Lower leg skin (tissue), 4 donors: ENCODE data around the gene RGS7. TPM values are rescaled to one million over a fixed set of nuclear protein-coding genes. Genes with fewer than 3 reads are reported as not detected.
"Not testable (repeated sequence)": the region's sequence is repeated elsewhere in the genome, so short reads cannot be mapped to it uniquely, and the experiment has no call there.

Experiments used
- DNase-seq, 2 donors: peaks; one replicate each; pipeline ENCODE4 v3.0.0-alpha.2; 2019; ENCODE audit warnings: low spot score in 2 of 2
- H3K4me3 ChIP-seq: fragments of 200-600 bp; sonication (generic); 2 replicates; pipeline ENCODE4 v1.5.1; 2017; ENCODE audit warnings: mild to moderate bottlenecking, low read depth; ENCODE audit not compliant: poor library complexity, severe bottlenecking
- POLR2A ChIP-seq, 2 donors: fragments of 450-650 bp; IDR thresholded peaks; one replicate each; pipeline ENCODE4 v1.6.1; 2016 to 2017; ENCODE audit warnings: antibody characterized with exemption in 2 of 2, mild to moderate bottlenecking in 1 of 2, moderate library complexity in 1 of 2
- WGBS, 2 donors: methylation state at CpG; one replicate each; pipeline ENCODE4 v1.1.5; 2018; 5-methylcytosine and 5-hydroxymethylcytosine counted together
- intact Hi-C: fragments of 100-400 bp; cut with DNase I; formaldehyde crosslinking; loops from one replicate; pipeline ENCODE4 v1.15.0; 2023; ENCODE audit warnings: low total_unique reads
- total RNA-seq, 4 donors: library from RNA; depleted of rRNA; stranded (reverse); fragments of >200 nt; gene quantifications; one replicate each; pipeline ENCODE4 v1.1.0, GENCODE V29; 2016
- TF ChIP-seq, protein P1 (sequence below), 3 donors: fragments of 450-650 bp; IDR thresholded peaks; one replicate each; pipeline ENCODE4 v1.5.1; 2016; ENCODE audit warnings: antibody characterized with exemption in 3 of 3, mild to moderate bottlenecking in 3 of 3, moderate library complexity in 2 of 3

Gene RGS7
- total RNA-seq, 4 donors from 2014 or later = not detected

DNA sequence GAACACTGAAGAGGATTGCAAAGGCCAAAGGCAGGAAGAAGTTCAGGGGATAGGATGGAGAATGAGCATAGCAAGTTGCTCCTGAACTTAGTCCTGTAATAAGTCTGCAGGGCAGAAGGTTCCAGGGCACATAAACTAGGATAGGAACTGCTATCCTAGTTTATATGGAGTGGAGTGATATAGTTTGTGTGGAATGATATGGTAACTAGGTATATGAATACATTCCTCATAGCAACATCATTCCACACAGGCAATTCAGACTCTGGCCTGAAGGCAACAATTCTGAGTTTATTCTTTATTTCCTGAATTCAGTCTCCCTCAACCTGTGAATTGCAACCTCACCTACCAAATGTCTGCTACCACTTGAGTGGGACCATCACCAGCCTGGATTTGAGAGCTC is 590.2 kb downstream of the RGS7 start:
- H3K4me3 ChIP-seq = no peak overlapping the region
- no peak for DNase-seq
- intact Hi-C loops = no loop called here
- TF ChIP-seq POLR2A (IDR thresholded peaks at IDR 0.05) = no peak
- TF ChIP-seq, protein P1, sequence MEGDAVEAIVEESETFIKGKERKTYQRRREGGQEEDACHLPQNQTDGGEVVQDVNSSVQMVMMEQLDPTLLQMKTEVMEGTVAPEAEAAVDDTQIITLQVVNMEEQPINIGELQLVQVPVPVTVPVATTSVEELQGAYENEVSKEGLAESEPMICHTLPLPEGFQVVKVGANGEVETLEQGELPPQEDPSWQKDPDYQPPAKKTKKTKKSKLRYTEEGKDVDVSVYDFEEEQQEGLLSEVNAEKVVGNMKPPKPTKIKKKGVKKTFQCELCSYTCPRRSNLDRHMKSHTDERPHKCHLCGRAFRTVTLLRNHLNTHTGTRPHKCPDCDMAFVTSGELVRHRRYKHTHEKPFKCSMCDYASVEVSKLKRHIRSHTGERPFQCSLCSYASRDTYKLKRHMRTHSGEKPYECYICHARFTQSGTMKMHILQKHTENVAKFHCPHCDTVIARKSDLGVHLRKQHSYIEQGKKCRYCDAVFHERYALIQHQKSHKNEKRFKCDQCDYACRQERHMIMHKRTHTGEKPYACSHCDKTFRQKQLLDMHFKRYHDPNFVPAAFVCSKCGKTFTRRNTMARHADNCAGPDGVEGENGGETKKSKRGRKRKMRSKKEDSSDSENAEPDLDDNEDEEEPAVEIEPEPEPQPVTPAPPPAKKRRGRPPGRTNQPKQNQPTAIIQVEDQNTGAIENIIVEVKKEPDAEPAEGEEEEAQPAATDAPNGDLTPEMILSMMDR (IDR thresholded peaks at IDR 0.05) = no peak

DNA sequence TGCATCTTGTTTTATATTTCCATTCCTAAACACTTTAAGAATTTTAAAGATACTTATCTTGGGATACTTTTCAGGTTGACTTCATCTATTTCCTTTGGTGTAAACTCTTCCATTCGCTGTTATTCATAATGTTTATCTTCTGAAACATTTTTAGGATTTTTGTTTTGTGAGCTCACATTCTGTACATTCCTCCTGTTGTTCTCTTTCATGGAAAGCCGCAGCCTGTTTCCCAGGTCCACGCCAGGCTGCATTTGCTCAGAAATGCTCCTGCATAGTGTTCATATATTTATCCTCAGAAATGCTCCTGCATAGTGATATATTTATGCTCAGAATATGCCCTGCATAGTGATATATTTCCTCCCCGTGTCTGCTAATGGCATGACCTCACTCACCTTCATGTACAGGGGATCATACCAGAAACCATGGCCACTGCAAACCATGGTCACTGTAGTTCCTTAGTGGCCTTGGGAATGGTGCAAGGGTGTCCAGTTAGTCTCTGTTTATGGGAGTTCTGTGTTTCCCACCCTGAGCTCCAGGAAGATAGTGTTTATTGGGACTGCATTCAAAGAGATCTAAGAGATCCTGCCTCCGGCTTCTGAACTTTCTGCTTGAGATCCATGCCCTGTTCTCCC is 591.2 kb downstream of the RGS7 start:
- no peak for DNase-seq
- H3K4me3 ChIP-seq = no peak overlapping the region
- WGBS, 2 donors = 46 to 50% methylated on average over 5 of the region's 5 CpGs
- no peak for TF ChIP-seq POLR2A (IDR thresholded peaks at IDR 0.05)
- TF ChIP-seq, protein P1 (IDR thresholded peaks at IDR 0.05) = no peak
- intact Hi-C loops = no loop called here

DNA sequence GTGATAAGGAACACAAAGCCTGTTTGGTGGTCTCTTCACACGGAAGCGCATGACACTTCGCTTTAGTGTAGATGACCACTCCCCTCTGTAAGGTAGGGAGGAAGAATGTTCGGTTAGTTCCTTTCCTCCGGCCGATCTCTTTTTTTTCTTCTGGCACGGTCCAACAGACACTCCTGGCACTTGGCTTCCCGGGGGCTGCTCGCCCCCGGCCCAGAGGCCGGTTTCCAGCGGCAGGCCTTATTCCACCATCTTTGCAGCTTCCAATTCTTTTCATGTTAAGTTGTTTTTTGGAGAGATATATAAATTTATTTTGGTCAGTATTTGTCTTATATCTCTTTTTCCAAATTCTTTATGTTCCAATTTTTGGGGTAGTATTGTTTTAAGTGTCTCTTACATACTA is 593.2 kb downstream of the RGS7 start:
- DNase-seq = no peak
- 87 to 93% methylated on average over 12 of the region's 12 CpGs for WGBS, 2 donors
- TF ChIP-seq POLR2A (IDR thresholded peaks at IDR 0.05) = no peak
- TF ChIP-seq, protein P1 (IDR thresholded peaks at IDR 0.05) = no peak
- no peak overlapping the region for H3K4me3 ChIP-seq
- intact Hi-C loops = no loop called here

DNA sequence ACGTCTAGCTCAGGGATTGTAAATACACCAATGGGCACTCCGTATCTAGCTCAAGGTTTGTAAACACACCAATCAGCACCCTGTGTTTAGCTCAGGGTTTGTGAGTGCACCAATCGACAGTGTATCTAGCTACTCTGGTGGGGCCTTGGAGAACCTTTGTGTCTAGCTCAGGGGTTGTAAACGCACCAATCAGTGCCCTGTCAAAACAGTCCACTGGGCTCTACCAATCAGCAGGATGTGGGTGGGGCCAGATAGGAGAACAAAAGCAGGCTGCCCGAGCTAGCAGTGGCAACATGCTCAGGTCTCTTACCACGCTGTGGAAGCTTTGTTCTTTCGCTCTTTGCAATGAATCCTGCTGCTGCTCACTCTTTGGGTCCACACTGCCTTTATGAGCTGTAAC is 593.9 kb downstream of the RGS7 start:
- WGBS, 2 donors = 91 to 93% methylated on average over 7 of the region's 7 CpGs

DNA sequence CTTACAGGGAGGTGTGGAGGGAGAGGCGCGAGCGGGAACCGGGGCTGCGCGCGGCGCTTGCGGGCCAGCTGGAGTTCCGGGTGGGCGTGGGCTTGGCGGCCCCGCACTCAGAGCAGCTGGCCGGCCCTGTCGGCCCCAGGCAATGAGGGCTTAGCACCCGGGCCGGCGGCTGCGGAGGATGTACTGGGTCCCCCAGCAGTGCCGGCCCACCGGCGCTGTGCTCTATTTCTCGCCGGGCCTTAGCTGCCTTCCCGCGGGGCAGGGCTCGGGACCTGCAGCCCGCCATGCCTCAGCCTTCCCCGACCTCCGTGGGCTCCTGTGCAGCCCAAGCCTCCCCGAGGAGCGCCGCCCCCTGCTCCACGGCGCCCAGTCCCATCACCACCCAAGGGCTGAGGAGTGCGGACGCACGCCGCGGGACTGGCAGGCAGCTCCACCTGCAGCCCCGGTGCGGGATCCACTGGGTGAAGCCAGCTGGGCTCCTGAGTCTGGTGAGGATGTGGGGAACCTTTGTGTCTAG is 594.5 kb downstream of the RGS7 start:
- 95 to 98% methylated on average over 20 to 39 of the region's 42 CpGs for WGBS, 2 donors
- intact Hi-C loops, DNase-seq, H3K4me3 ChIP-seq: not testable (repeated sequence)

More for the DNA sequence above, 593.9 kb downstream of the RGS7 start:
- intact Hi-C loops, H3K4me3 ChIP-seq, DNase-seq: not testable (repeated sequence)

DNA sequence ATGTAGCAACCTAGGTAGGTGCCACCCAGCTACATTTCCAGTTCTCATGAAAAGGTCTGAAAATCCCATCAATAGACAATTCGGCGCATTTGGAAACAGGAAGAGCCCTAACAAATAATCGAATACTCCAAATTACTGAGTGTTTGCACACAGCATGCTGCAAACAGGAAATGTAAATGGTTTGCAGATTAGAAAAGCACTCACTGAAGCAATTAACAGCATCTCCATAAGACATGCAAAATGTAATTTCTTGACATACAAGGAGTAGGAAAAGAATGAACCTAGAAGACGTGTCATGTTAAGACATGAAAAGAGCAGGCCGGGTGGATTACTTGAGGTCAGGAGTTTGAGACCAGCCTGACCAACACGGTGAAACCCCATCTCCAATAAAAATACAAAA is 598.2 kb downstream of the RGS7 start:
- H3K4me3 ChIP-seq, DNase-seq, intact Hi-C loops: not testable (repeated sequence)
- WGBS, 2 donors = 67 to 76% methylated on average over 6 of the region's 6 CpGs

DNA sequence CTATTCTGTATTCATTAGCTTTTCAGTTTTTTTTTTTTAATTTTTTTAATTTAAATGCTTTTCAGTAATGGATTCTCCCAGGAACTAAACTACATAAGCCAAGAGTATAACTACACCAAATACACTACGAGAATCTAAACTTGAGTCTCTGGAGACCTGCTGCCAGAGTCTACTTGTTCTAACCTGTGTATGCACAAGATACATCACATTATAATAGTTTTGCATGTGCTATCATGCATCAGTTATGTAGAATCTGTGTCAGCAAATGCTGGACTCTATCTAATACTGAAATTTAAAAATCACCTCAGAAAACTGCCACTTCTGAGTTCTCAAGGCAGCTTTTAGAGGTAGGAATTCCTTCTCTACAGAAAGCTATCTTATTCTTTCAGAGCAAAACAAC is 598.7 kb downstream of the RGS7 start:
- intact Hi-C loops = no loop called here
- TF ChIP-seq, protein P1 (IDR thresholded peaks at IDR 0.05) = no peak
- no peak for TF ChIP-seq POLR2A (IDR thresholded peaks at IDR 0.05)
- no peak overlapping the region for H3K4me3 ChIP-seq
- 50 to 59% methylated on average over 1 of the region's 1 CpG for WGBS, 2 donors
- DNase-seq = no peak
